GM18909 (cell line): Measurements from ENCODE around the gene LRRK2.
"Not testable (repeated sequence)": the region's sequence is repeated elsewhere in the genome, so short reads cannot be mapped to it uniquely, and the experiment has no call there.

Experiments
- ATAC-seq: cut with Tn5 transposase; IDR thresholded peaks from one replicate; pipeline ENCODE4 v1.9.1; 2021; ENCODE audit warnings: mild to moderate bottlenecking; ENCODE audit not compliant: unreplicated experiment, poor library complexity

Gene LRRK2

GRCh38 chr12:40211186-40211585 is 13.6 kb upstream of the LRRK2 start:
- ATAC-seq = not testable (repeated sequence)

GRCh38 chr12:40212566-40212965 is 12.2 kb upstream of the LRRK2 start:
- no peak for ATAC-seq

GRCh38 chr12:40215982-40216381 is 8.8 kb upstream of the LRRK2 start:
- ATAC-seq = no peak

GRCh38 chr12:40216516-40217288 is 8.1 kb upstream of the LRRK2 start:
- ATAC-seq = no peak

GRCh38 chr12:40219760-40220159 is 5.0 kb upstream of the LRRK2 start:
- ATAC-seq = no peak

GRCh38 chr12:40222247-40222646 is 2.5 kb upstream of the LRRK2 start:
- no peak for ATAC-seq

- no peak for ATAC-seq
Observed at GRCh38 chr12:40223646-40224045, 1.2 kb upstream of the LRRK2 start.

- ATAC-seq = no peak
Observed at GRCh38 chr12:40225337-40225983, 663 bp downstream of the LRRK2 start.

GRCh38 chr12:40225984-40226602 is 1.3 kb downstream of the LRRK2 start:
- ATAC-seq = peak; percentile 60

- peak; percentile 35 for ATAC-seq
Observed at GRCh38 chr12:40226705-40227104, 1.9 kb downstream of the LRRK2 start.

- no peak for ATAC-seq
Observed at GRCh38 chr12:40227447-40227846, 2.6 kb downstream of the LRRK2 start.

GRCh38 chr12:40228727-40229126 is 3.9 kb downstream of the LRRK2 start:
- ATAC-seq = no peak

- no peak for ATAC-seq
Observed at GRCh38 chr12:40229690-40230651, 5.2 kb downstream of the LRRK2 start.

GRCh38 chr12:40232602-40233001 is 7.8 kb downstream of the LRRK2 start:
- peak; percentile 63 for ATAC-seq

- ATAC-seq = no peak
Observed at GRCh38 chr12:40233741-40234367, 9.1 kb downstream of the LRRK2 start.

GRCh38 chr12:40236357-40236850 is 11.6 kb downstream of the LRRK2 start:
- ATAC-seq = no peak

GRCh38 chr12:40238266-40238902 is 13.6 kb downstream of the LRRK2 start:
- peak; percentile 60 for ATAC-seq

GRCh38 chr12:40238979-40239378 is 14.2 kb downstream of the LRRK2 start:
- ATAC-seq = no peak

- ATAC-seq = no peak
Observed at GRCh38 chr12:40240779-40241178, 16.0 kb downstream of the LRRK2 start.
